ENCODE measurements around the gene PDE4D.
"Not testable (repeated sequence)": the region's sequence is repeated elsewhere in the genome, so short reads cannot be mapped to it uniquely, and the experiment has no call there.

The PDE4D gene

DNA sequence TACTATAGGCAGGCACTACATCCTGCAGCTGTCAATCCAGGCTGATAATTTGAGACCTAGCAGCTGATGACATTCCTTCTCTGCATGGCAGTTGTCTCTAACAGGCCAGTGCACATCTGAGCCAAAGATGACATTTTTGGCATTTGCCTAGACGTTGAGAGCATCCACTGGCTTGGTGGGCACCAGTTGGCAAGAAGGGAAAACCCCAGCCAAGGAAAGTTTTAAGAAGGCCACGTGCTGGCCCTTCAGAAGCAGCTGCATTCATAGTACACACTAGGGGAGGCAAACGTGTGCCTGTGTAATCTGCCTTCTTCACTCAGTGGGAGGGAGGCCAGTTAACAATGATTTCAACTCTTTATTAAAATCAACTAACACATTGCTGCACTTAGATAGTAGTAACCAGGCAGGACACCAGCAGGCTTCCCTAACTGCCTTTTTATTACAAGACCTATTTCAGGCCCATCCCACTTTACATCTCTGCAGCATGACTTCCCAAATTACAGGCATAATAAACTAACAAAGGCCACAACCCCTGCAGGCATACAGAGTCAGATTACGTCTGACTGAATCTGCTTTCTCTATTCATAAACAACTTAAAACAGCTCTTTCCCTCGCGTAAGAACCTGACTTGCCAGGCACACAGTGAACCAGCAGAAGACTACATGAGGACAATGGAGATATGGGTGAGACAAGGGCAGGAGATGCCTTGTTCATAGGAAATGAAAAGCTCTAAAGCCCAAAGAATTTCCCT lies 576.3 kb downstream of the PDE4D start:
- H3K27me3 ChIP-seq (replicated peaks; ENCODE audit: control insufficient read depth, insufficient read depth, low read length): no peaks in the 10 kb centered on the region
- H3K36me3 ChIP-seq (ENCODE audit: control insufficient read depth, insufficient read depth, low read length): no peaks in the 10 kb centered on the region
- TF ChIP-seq, protein P1, sequence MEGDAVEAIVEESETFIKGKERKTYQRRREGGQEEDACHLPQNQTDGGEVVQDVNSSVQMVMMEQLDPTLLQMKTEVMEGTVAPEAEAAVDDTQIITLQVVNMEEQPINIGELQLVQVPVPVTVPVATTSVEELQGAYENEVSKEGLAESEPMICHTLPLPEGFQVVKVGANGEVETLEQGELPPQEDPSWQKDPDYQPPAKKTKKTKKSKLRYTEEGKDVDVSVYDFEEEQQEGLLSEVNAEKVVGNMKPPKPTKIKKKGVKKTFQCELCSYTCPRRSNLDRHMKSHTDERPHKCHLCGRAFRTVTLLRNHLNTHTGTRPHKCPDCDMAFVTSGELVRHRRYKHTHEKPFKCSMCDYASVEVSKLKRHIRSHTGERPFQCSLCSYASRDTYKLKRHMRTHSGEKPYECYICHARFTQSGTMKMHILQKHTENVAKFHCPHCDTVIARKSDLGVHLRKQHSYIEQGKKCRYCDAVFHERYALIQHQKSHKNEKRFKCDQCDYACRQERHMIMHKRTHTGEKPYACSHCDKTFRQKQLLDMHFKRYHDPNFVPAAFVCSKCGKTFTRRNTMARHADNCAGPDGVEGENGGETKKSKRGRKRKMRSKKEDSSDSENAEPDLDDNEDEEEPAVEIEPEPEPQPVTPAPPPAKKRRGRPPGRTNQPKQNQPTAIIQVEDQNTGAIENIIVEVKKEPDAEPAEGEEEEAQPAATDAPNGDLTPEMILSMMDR (IDR thresholded peaks at IDR 0.05; ENCODE audit: insufficient read depth, low read length, poor library complexity, severe bottlenecking): no peak
- H3K4me3 ChIP-seq (replicated peaks; ENCODE audit: low read depth, low read length): no peak overlapping the region
- no peak for DNase-seq (ENCODE audit: extremely low read depth, insufficient read length)

DNA sequence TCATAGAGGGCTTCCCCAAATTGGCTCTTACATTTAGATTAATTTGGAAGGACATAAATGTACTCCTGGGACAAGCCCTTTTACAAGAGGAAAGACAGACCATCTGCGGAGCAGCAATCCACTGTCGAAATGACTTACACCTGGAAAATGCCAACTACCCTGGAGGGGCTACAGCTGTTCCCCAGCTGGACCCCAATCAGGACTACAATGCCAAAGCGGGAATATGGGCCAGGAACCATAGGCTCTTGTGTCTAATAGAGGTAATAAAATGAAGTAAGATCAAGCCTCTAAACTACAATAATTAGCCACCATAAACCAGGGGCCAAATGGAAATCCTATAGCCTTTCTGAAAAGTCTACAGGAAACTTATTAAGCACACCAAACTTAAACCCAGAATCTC lies 581.3 kb downstream of the PDE4D start:
- Histone ChIP-seq H3K27me3 (replicated peaks; ENCODE audit: control insufficient read depth, insufficient read depth, low read length) (no peaks in the 10 kb centered on the region), H3K4me3 (replicated peaks; ENCODE audit: low read depth, low read length) (no peak overlapping the region), H3K36me3 (ENCODE audit: control insufficient read depth, insufficient read depth, low read length) (no peaks in the 10 kb centered on the region)
- DNase-seq (ENCODE audit: extremely low read depth, insufficient read length): no peak
- TF ChIP-seq, protein P1 (IDR thresholded peaks at IDR 0.05; ENCODE audit: insufficient read depth, low read length, poor library complexity, severe bottlenecking): no peak

DNA sequence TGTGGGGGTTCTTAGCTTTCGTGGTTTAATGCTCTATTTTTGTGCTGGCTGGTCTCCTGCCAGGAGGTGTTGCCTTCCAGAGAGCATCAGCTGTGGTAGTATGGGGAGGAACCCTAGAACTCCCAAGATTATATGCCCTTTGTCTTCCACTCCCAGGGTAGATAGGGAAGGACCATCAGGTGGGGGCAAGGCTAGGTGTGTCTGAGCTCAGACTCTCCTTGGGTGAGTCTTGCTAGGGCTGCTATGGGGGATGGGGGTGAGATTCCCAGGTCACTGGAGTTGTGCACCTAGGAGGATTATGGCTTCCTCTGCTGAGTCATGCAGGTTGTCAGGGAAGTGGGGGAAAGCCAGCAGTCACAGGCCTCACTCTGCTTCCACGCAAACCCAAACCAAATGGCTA lies 584.8 kb downstream of the PDE4D start:
- not testable (repeated sequence) for H3K27me3 ChIP-seq (replicated peaks; ENCODE audit: control insufficient read depth, insufficient read depth, low read length); H3K4me3 ChIP-seq (replicated peaks; ENCODE audit: low read depth, low read length); H3K36me3 ChIP-seq (ENCODE audit: control insufficient read depth, insufficient read depth, low read length); DNase-seq (ENCODE audit: extremely low read depth, insufficient read length)

DNA sequence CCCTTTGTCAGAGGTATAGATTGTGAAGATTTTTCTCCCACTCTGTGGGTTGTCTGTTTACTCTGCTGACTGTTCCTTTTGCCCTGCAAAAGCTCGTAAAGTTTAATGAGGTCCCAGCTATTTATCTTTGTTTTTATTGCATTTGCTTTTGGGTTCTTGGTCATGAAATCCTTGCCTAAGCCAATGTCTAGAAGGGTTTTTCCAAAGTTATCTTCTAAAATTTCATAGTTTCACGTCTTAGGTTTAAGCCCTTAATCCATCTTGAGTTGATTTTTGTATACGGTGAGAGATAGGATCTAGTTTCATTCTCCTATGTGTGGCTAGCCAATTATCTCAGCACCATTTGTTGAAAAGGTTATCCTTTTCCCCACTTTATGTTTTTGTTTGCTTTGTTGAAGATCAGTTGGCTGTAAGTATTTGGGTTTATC lies 590.2 kb downstream of the PDE4D start:
- not testable (repeated sequence) for H3K27me3 ChIP-seq (replicated peaks; ENCODE audit: control insufficient read depth, insufficient read depth, low read length); H3K4me3 ChIP-seq (replicated peaks; ENCODE audit: low read depth, low read length); H3K36me3 ChIP-seq (ENCODE audit: control insufficient read depth, insufficient read depth, low read length); DNase-seq (ENCODE audit: extremely low read depth, insufficient read length)

DNA sequence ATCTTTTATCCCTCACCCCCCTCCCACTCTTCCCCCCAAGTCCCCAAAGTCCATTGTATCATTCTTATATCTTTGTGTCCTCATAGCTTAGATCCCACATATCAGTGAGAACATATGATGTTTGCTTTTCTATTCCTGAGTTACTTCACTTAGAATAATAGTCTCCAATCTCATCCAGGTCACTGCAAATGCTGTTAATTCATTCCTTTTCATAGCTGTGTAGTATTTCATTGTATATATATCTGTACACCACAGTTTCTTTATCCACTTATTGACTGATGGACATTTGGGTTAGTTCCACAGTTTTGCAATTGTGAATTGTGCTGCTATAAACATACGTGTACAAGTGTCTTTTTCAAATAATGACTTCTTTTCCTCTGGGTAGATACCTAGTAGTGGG lies 591.0 kb downstream of the PDE4D start:
- DNase-seq (ENCODE audit: extremely low read depth, insufficient read length); H3K27me3 ChIP-seq (replicated peaks; ENCODE audit: control insufficient read depth, insufficient read depth, low read length); H3K36me3 ChIP-seq (ENCODE audit: control insufficient read depth, insufficient read depth, low read length); H3K4me3 ChIP-seq (replicated peaks; ENCODE audit: low read depth, low read length): not testable (repeated sequence)

DNA sequence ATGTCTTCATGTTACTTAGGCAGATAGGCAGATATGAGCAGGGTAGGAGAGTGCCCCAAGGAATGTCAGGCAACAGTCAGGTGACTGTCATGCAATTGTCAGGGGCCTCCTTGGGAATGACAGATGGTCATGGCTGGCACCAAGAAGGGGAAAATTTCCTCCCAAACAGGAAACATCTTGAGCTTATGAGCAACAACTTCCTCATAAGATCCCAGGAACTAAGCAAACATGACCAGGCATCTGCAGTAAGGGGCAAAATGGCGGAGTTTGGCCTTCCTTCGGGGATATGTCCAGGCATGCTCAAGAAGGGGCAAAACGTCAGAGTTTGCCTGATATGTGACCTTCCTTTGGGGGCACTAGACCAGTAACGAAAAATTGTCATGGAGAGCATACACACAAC lies 591.8 kb downstream of the PDE4D start:
- Histone ChIP-seq H3K27me3 (replicated peaks; ENCODE audit: control insufficient read depth, insufficient read depth, low read length) (no peaks in the 10 kb centered on the region), H3K36me3 (ENCODE audit: control insufficient read depth, insufficient read depth, low read length) (no peaks in the 10 kb centered on the region), H3K4me3 (replicated peaks; ENCODE audit: low read depth, low read length) (no peak overlapping the region)
- TF ChIP-seq, protein P1 (IDR thresholded peaks at IDR 0.05; ENCODE audit: insufficient read depth, low read length, poor library complexity, severe bottlenecking): no peak
- no peak for DNase-seq (ENCODE audit: extremely low read depth, insufficient read length)

DNA sequence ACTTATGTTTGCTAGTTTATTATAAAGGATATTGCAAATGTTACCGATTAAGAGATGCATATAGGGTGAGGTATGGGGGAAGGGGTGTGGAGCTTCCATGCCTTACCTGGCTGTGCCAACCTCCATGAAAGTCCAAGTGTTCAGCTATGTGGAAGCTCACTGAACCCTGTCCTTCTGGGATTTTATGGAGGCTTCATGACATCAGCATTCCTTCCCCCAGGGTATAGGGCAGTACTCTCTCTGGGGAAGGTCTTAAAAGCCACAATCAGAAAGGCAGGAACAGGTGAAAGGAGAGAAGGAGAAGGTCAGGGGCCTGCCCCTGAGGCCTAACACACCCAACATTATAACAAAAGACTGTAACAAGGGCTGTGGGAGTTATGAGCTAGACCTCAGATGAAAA lies 592.6 kb downstream of the PDE4D start:
- Histone ChIP-seq H3K27me3 (replicated peaks; ENCODE audit: control insufficient read depth, insufficient read depth, low read length) (no peaks in the 10 kb centered on the region), H3K36me3 (ENCODE audit: control insufficient read depth, insufficient read depth, low read length) (no peaks in the 10 kb centered on the region), H3K4me3 (replicated peaks; ENCODE audit: low read depth, low read length) (no peak overlapping the region)
- TF ChIP-seq, protein P1 (IDR thresholded peaks at IDR 0.05; ENCODE audit: insufficient read depth, low read length, poor library complexity, severe bottlenecking): no peak
- no peak for DNase-seq (ENCODE audit: extremely low read depth, insufficient read length)
